HG02870 (cell line): ENCODE results near the gene SLC22A5.
"Not testable (repeated sequence)": the region's sequence is repeated elsewhere in the genome, so short reads cannot be mapped to it uniquely, and the experiment has no call there.

Experiments used
- ATAC-seq: cut with Tn5 transposase; IDR thresholded peaks from one replicate; pipeline ENCODE4 v1.9.1; 2021; ENCODE audit warnings: mild to moderate bottlenecking, moderate library complexity; ENCODE audit not compliant: unreplicated experiment

The SLC22A5 gene

DNA sequence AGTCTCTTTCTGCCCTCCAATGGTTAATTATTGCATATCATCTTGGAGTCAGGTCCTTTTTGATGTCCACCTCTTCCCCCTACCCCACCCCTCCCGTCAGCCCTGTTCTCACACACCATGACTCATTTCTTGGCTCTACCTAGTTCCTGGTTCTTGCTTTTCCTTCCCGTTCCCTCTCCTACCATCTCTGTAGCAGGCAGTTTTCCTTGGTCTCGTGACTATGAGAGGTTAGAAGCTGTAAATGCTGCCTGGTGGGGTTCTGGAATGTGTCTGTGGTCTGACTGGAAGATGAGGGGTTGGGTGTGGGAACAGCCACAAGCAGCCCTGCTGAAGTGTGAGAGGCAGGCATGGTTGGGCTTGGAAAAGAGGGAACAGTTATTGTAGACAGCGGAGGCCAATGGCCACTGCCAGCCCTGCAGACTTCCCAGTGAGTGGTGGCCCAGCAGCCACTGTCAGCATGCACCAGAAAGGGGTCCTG is 18.2 kb downstream of the SLC22A5 start:
- no peak for ATAC-seq

DNA sequence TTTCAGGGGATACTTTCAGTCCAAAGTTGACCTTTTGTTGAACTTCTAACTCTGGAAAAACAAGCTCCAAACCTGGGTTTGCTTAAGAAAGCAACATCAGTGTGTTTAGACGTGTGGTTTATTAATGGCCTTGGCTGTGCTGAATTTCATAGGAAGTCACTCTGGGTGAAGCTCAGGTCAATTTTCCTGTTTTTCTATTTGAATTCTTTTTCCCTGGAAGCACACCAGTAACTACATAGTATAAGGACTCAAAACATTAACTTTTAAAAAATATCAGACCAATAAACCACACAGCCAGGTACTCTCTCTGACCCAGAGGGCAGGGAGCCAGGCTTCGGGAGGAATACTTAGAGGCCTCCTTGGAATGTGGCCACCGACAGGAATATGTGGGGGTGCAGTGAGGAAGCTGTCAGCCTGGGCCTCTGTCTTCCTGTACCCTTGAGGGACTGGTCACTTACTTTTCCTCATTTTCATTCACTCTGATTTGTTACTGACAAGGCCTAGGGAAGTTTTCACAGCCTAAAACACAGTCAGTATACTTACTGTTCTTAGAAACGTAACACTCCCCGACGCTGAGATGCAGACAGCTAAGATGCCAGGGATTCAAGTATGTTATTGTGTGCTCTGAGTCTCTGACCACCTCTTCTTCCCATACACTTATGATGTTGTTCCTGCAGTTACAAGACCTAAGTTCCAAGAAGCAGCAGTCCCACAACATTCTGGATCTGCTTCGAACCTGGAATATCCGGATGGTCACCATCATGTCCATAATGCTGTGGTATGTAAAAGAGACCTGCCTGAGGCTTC is 18.9 kb downstream of the SLC22A5 start:
- ATAC-seq: no peak

DNA sequence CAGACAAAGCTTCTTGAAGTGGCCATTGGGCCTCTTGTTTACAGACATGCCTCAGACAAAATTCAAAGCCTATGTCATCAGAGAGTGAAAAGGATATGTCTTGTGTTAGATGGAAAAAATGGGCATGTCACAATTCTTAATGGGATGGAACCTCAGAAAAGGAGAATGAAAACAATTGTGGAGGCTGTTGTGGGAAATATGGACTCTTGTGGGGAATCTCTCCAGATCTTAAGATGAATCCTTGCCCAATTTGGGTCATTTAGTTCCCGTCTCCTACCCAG is 19.5 kb downstream of the SLC22A5 start:
- no peak for ATAC-seq

DNA sequence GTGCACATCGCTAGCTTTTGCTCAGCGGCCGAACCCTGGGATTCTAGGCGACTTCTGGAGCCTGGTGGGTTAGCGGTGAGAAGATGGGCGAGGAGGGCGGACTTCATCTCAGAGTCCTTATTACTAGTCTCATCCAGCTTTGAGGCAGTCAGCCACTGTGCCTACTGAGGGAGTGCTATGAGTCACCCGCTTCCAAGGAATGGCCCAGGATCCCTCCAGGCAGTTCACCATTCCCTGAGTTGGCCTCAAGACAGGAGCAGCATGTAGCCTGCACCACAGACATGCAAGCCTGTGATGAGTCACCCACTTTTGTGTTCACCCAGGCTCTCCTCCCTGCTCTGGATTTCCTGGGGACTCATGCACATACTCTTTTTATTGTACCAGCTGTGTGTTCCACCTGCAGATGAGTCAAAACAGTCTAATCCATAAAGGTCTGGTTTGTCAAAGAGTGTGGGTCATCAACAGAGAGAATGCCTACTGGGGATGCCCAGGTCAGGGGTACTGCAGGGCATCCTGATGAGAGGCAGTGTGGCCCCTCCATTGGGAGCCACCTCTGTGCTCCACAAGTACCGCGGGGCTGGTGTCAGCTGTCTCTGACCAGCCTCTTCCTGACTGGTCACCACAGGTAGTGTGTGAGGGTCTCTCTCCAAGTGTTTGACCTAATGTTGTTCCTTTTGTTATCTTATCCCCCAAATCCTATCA is 20.2 kb downstream of the SLC22A5 start:
- ATAC-seq: no peak

DNA sequence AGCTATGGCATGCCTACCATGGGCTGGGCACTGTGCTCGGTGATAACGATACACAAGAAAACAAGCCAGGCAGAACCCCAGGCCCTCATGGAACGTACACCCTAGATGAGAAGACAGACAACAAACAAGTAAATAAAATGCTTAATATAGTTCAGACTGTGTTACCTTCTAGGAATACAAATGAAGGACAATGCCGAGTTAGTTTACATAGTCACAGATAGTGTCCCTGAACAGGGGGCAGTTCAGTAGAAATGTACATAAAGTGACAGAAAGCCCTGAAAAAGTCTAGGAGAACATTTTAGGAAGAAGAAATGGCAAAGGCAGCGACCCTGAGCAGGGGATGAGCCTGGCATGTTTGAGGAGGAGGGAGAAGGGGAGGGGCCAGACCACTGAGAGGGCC is 21.7 kb downstream of the SLC22A5 start:
- ATAC-seq: no peak

DNA sequence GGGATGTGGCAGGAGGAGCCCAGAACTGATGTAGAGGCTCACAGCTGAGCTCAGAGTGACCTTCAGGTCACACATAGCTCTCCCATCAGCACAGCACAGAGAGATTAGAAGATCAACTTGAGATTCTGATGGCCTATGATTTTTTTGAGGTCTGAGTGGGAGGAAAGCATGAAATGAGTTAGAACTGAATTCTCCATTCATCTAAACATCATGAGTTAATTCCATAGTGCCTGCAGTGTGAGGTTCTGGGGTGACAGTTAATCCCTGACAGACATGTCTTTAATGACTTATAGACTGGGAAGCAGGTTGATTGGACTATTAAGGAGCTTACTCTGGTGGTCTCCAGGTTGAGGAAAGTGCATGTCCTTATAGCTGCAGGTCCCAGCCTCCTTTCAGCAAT is 22.4 kb downstream of the SLC22A5 start:
- no peak for ATAC-seq

DNA sequence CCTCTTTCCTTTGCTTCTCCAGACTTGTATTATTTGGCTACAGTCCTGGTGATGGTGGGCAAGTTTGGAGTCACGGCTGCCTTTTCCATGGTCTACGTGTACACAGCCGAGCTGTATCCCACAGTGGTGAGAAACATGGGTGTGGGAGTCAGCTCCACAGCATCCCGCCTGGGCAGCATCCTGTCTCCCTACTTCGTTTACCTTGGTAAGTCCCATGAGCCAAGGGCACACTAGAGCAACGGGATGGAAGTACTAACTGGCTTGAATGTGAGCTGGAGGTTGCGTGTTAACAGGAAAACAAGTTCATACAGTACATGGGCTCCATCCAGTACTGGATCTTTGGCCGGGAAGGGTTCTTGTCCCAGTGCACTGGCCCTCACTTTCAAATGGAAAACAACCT is 22.9 kb downstream of the SLC22A5 start:
- ATAC-seq: no peak

DNA sequence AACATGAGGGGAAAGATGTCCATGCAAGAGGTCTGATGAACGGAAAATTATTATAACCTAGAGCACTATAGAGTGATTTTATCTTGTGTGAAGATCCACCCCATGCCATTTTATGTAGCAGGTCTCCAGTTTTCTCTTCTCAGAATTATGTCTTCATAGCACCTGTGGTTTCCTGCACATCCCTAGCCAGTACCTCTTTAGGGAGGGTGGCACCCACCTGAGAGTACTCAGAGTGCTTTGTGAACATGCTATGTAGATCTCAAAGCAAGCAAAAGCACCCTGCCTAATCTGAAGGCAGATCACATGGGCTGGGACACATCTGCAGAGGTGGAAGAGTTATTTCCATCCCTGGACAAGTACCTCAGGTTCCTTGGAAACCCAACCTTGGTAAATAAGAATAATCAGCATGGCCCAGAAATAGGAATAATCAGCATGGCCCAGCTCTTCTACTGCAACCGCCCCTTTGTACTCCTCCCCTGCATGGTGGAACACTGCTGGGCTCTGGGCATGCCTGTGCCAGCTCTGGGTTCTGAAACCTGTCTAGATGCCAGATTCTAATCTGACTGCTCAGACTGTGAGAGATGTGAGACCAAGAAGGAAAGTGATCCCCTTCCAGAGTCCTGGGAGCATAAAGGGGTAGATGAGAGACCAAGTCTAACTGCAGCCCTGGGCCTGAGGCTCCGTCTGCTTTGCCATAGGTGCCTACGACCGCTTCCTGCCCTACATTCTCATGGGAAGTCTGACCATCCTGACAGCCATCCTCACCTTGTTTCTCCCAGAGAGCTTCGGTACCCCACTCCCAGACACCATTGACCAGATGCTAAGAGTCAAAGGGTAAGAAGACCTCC is 23.7 kb downstream of the SLC22A5 start:
- ATAC-seq: no peak

DNA sequence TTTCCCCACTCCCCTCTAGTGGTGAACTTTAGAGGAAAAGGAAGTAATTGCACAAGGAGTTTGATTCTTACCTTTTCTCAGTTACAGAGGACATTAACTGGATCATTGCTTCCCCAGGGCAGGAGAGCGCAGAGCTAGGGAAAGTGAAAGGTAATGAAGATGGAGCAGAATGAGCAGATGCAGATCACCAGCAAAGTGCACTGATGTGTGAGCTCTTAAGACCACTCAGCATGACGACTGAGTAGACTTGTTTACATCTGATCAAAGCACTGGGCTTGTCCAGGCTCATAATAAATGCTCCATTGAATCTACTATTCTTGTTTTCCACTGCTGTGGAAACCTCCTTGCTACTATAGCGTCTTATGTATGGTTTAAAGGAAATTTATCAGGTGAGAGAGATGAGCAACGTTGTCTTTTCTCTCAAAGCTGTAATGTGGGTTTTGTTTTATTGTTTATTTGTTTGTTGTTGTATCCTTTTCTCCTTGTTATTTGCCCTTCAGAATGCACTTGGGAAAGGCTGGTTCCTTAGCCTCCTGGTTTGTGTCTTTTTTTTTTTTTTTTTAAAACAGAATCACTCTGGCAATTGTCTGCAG is 25.3 kb downstream of the SLC22A5 start:
- no peak for ATAC-seq

DNA sequence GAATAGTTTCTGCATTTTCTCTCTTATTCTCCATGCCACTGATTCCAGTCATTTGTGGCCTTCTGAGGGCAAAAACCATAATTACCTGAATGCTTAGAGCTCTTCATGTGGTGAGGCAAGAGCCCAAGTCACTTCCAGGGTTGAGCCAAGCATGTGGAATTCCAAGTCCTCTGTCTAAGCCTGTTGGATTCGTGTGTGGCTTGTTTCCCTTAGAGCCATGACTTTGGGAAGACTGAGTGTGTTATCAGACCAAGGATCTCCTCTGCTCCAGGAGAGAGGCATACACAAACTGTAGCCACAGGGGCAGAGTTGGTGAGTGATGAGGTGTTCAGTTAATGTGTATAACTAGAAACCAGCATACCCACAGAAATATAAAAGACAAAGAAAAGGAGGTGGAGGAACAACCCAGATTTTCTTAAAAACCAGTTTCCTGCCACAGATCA is 27.1 kb downstream of the SLC22A5 start:
- no peak for ATAC-seq

DNA sequence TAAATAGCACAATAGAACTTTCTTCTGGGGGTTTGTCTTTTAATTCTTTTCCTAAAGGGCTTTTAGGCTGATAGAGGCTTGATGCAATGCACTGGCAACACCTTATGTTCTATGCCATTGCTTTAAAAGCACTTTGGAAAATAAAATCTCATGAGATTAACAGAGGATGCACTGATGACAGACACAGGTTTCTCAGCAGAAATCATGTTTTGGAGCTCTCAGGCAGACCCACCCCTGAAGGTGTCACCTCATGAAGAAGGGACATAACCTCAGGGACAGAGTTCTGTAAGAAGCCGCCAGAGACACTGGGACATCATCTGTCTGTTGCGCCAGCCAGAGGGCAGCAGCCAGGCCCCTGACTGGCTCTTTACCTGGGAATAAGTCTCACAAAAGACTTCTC is 27.7 kb downstream of the SLC22A5 start:
- no peak for ATAC-seq

DNA sequence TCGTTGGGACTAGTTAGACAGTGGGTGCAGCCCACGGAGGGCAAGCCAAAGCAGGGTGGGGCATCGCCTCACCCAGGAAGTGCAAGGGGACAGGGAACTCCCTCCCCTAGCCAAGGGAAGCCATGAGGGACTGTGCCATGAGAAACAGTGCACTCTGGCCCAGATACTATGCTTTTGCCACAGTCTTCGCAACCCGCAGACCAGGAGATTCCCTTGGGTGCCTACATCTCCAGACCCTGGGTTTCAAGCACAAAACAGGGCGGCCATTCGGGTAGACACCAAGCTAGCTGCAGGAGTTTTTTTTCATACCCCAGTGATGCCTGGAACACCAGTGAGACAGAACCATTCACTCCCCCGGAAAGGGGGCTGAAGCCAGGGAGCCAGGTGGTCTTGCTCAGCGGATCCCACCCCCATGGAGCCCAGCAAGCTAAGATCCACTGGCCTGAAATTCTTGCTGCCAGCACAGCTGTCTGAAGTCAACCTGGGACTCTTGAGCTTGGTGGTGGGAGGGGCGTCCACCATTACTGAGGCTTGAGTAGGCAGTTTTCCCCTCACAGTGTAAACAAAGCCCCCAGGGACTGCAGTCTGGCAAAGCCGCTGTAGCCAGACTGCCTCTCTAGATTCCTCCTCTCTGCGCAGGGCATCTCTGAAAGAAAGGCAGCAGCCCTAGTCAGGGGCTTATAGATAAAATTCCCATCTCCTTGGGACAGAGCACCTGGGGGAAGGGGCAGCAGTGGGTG is 28.6 kb downstream of the SLC22A5 start:
- not testable (repeated sequence) for ATAC-seq

DNA sequence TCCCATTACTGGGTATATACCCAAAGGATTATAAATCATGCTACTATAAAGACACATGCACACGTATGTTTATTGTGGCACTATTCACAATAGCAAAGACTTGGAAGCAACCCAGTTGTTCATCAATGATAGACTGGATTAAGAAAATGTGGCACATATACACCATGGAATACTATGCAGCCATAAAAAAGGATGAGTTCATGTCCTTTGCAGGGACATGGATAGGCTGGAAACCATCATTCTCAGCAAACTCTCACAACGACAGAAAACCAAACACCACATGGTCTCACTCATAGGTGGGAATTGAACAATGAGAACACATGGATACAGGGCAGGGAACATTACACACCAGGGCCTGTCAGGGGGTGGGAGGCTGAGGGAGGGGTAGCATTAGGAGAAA is 34.5 kb downstream of the SLC22A5 start:
- not testable (repeated sequence) for ATAC-seq

DNA sequence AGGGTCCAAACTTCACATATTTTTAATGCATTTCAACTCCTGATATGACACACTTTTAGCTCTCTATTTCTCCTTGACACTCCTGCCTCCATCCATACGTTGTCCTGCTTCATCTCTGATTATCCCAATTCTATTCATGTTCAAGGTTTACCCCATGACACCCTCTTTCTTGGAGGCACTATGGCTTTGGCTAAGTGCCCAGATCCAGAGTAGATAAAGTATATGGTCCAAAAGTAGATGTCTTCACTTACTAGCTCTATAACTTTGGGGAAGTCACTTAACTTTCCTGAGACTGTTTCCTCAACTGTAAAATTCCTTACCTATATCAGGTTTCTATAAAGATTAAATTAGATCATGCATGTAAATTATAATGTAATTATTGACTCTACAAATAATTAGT is 36.1 kb downstream of the SLC22A5 start:
- ATAC-seq: no peak

DNA sequence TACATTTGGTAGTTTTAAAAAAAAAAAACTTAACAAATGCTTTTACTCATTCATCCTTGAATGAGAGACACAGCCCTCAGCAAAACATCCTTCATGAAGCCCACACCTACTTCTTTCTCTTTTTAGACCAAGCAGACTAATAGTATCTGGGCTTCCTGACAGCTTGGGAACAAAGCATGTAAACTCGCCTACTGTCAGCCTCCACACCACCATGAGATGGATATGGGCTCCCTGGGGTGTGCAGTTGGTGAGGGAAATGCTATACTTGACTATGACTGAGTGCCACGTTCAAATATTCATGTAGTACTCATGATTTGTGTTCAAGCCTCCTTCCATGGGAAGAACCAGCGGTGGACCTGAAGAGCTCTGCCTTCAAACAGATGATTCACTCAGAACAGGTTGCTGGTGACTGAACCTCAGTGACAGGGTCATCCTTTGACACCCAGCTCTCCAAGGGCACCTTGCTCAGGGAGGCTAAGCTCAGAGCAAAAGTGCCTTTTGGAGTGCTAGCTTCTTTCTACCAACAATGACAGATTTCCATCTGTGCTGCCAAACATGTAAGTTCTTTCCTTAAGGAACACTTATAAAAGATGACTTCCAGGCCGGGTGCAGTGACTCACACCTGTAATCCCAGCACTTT is 36.8 kb downstream of the SLC22A5 start:
- no peak for ATAC-seq

DNA sequence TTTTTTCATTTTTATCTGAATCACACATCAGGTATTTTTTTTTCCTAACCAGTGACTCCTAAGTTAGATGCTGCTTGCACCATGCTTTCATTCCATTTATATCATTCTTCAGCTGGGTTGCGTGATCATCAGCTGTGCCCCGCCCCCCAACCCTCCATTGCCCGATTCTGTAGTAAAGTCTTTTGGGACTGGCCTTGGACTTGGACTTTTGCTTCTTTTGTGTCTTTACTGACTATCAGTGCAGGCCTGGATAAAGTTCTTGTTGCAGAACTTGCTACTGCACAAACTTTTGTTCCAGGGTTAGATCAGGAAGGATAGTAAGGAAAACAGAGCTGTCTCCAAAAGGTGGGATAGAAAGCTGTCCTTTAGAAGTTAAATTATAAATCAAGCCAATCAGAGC is 38.5 kb downstream of the SLC22A5 start:
- no peak for ATAC-seq

DNA sequence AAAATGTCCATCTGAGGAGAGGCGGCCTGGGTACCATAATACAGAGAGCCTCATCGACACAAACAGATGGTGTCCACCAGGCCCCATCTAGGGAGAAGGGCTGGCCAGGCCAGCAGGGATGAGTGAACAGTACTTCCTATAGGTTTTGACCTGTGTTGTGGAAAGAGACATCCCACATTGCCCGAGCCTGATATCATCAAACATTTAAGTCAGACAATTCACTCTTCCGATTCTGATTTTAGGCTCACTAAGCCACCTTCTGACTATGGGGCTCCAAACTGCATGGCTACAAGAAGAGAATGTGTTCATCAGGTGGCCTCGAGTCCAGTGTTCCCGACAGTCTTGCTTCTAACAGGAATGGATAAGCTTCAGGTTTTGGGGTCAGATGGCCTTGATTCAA is 38.9 kb downstream of the SLC22A5 start:
- no peak for ATAC-seq

DNA sequence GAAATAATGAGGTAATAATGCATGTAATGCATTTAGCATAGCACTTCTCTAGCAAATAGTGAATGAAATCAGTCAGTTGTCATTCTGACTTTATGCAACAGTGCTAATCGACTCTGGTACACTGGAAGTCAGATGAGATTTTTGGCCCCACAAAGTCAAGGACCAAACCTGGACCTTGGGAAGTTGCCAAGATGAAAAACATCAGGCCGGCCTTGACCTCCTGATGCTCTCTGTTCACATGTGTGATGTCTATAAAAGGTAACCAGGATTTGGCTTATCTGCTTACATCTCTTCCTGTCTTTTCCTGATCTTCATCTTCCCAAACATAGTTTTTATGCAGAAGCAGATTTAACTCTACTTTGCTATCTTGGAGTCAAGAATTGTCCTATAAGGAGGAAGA is 39.5 kb downstream of the SLC22A5 start:
- ATAC-seq: no peak

DNA sequence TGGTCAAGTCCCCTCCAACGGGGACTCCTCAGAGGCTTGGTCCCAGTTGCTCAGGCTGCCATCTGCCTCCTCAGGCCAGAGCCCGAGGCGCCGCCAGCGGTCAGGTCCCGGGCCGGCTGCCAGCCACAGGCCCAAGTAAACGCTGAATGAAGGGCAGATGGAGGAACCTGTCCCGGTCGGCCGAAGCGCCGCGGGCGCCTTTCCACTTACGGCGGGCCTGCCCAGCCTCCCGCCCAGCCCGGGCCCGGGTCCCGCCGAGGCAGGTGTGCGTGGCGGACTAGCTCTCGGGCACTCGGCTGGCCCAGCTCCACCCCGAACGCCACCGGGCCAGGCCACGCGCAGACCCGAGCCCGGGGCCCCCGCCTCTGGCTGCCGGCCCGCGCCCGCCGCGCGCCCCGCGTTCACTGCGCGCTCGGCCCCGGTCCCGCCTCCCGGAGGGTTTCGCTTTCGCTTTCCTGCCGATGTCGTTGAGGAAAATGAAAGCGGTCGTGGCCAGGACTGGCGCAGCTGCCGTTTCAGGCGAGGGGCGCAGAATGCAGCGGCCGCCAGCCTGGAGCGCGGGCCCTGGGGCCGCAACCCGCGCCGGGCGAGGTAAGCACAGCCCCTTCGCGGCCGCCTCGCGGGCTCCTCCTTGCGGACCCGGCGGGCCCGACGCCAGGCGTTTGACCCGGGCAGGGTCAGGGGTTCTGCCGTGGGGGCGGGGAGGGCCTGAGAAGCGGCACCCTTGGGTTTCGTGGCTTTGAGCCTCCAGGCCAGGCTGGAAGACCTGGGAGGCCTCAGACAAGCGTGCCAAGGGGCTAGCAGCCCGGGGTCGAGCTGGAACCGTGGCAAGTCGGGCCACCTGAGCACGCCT is 41.2 kb downstream of the SLC22A5 start:
- peak; percentile 59 for ATAC-seq
